ENCODE measurements around the gene OR5D16. TPM values are rescaled to one million over a fixed set of nuclear protein-coding genes. Genes with fewer than 3 reads are reported as not detected.

Gene OR5D16
- total and polyA plus RNA-seq, 2 of the 13 experiments (the other 11 are each of a cell fraction or from before 2014, with no cell fraction given): not detected

DNA sequence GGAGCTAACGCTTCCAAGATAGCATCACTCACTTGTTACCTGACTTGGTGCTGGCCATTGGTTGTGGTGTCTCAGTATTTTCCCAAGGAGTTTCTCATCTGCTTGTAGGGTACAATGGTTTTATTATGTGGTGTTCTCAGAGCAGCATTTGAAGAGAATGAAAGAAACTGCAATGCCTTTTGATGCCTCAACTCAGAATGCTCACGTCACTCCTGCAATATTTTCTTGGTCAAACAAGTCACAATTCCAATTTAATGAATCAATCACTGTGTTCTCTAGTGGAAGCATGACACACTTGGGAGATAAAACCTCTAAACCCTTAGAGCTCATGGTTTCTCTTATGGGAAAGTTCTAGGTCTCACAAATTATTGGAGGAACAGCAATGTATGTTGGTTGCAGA lies 45.2 kb upstream of the OR5D16 start:
- FAIRE-seq (no peak), ATAC-seq (no peak), DNase-seq (ENCODE audit: low spot score) (no peak)
- no TSS peak for BruUV-seq (replicated peaks)
- WGBS (ENCODE audit: low lambda C conversion rate): 0% methylated on average over 2 of the region's 2 CpGs
- H4K20me1 ChIP-seq (ENCODE audit: insufficient read depth, low read length): no peaks in the 10 kb centered on the region
- no peak overlapping the region for H3K27ac ChIP-seq (ENCODE audit: extremely low read length, insufficient read depth, low read length)
- TF ChIP-seq ZNF510 (CRISPR knock-in tag; IDR thresholded peaks at IDR 0.05; ENCODE audit: low read depth) (no peak), SP5 (CRISPR knock-in tag; IDR thresholded peaks at IDR 0.05; ENCODE audit: borderline replicate concordance, low read depth) (no peak), GABPA (IDR thresholded peaks at IDR 0.05; ENCODE audit: low read depth, low read length) (no peak), GABPA (CRISPR knock-in tag; IDR thresholded peaks at IDR 0.05; ENCODE audit: low read depth) (no peak), ZNF292 (CRISPR knock-in tag; IDR thresholded peaks at IDR 0.05; ENCODE audit: borderline replicate concordance, low read depth) (no peak), NFE2 (CRISPR knock-in tag; IDR thresholded peaks at IDR 0.05) (no peak)
- TF ChIP-seq, protein P1, sequence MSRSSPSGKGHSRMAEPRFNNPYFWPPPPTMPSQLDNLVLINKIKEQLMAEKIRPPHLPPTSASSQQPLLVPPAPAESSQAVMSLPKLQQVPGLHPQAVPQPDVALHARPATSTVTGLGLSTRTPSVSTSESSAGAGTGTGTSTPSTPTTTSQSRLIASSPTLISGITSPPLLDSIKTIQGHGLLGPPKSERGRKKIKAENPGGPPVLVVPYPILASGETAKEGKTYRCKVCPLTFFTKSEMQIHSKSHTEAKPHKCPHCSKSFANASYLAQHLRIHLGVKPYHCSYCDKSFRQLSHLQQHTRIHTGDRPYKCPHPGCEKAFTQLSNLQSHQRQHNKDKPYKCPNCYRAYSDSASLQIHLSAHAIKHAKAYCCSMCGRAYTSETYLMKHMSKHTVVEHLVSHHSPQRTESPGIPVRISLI (CRISPR knock-in tag; IDR thresholded peaks at IDR 0.05; ENCODE audit: borderline replicate concordance): no peak
- TF ChIP-seq, protein P2, sequence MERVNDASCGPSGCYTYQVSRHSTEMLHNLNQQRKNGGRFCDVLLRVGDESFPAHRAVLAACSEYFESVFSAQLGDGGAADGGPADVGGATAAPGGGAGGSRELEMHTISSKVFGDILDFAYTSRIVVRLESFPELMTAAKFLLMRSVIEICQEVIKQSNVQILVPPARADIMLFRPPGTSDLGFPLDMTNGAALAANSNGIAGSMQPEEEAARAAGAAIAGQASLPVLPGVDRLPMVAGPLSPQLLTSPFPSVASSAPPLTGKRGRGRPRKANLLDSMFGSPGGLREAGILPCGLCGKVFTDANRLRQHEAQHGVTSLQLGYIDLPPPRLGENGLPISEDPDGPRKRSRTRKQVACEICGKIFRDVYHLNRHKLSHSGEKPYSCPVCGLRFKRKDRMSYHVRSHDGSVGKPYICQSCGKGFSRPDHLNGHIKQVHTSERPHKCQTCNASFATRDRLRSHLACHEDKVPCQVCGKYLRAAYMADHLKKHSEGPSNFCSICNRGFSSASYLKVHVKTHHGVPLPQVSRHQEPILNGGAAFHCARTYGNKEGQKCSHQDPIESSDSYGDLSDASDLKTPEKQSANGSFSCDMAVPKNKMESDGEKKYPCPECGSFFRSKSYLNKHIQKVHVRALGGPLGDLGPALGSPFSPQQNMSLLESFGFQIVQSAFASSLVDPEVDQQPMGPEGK (CRISPR knock-in tag; IDR thresholded peaks at IDR 0.05): no peak
- TF ChIP-seq, protein P3, sequence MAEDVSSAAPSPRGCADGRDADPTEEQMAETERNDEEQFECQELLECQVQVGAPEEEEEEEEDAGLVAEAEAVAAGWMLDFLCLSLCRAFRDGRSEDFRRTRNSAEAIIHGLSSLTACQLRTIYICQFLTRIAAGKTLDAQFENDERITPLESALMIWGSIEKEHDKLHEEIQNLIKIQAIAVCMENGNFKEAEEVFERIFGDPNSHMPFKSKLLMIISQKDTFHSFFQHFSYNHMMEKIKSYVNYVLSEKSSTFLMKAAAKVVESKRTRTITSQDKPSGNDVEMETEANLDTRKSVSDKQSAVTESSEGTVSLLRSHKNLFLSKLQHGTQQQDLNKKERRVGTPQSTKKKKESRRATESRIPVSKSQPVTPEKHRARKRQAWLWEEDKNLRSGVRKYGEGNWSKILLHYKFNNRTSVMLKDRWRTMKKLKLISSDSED (CRISPR knock-in tag; IDR thresholded peaks at IDR 0.05): no peak
- TF ChIP-seq, protein P4, sequence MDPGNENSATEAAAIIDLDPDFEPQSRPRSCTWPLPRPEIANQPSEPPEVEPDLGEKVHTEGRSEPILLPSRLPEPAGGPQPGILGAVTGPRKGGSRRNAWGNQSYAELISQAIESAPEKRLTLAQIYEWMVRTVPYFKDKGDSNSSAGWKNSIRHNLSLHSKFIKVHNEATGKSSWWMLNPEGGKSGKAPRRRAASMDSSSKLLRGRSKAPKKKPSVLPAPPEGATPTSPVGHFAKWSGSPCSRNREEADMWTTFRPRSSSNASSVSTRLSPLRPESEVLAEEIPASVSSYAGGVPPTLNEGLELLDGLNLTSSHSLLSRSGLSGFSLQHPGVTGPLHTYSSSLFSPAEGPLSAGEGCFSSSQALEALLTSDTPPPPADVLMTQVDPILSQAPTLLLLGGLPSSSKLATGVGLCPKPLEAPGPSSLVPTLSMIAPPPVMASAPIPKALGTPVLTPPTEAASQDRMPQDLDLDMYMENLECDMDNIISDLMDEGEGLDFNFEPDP (CRISPR knock-in tag; conservative IDR thresholded peaks at IDR 0.05): no peak
- TF ChIP-seq, protein P5, sequence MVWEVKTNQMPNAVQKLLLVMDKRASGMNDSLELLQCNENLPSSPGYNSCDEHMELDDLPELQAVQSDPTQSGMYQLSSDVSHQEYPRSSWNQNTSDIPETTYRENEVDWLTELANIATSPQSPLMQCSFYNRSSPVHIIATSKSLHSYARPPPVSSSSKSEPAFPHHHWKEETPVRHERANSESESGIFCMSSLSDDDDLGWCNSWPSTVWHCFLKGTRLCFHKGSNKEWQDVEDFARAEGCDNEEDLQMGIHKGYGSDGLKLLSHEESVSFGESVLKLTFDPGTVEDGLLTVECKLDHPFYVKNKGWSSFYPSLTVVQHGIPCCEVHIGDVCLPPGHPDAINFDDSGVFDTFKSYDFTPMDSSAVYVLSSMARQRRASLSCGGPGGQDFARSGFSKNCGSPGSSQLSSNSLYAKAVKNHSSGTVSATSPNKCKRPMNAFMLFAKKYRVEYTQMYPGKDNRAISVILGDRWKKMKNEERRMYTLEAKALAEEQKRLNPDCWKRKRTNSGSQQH (CRISPR knock-in tag; IDR thresholded peaks at IDR 0.05; ENCODE audit: low read depth): no peak
- POLR2A ChIA-PET: no interaction called here
- H3K9ac ChIP-seq (ENCODE audit: insufficient read depth, low read depth, low read length): no peak overlapping the region
- CTCF ChIA-PET (ENCODE audit: low intra/inter-chr PET ratio, low total read pairs): no interaction called here
- no peaks in the 10 kb centered on the region for H3K79me2 ChIP-seq (ENCODE audit: insufficient read depth, low read length)
- no peaks in the 10 kb centered on the region for H3K27me3 ChIP-seq (ENCODE audit: control insufficient read depth in 1 of 2, insufficient read depth in 2 of 2, low read length in 2 of 2)
- H3K36me3 ChIP-seq (replicated peaks in 1 of 2; ENCODE audit: control insufficient read depth in 1 of 2, insufficient read depth in 2 of 2, low read length in 2 of 2): no peaks in the 10 kb centered on the region
- intact Hi-C loops (cut with micrococcal nuclease; ENCODE audit: unreplicated experiment) (no loop called here), in situ Hi-C loops (cut with HindIII; ENCODE audit: extremely low pct_ligation_motif_present, low pct_unique_long_range_greater_than_20kb) (no loop called here)
- H3K9me3 ChIP-seq (ENCODE audit: low read length): peaks cover 62% of the 10 kb centered on the region
- H3K4me1 ChIP-seq (ENCODE audit: insufficient read depth, low read length): no peaks in the 10 kb centered on the region
- H3K4me2 ChIP-seq (ENCODE audit: low read depth, low read length): no peak overlapping the region
- H2AFZ ChIP-seq (ENCODE audit: low read length): no peak overlapping the region
- no peak overlapping the region for H3K4me3 ChIP-seq (replicated peaks in 1 of 3; ENCODE audit: insufficient read depth in 1 of 3, low read depth in 2 of 3, low read length in 3 of 3)
